Breast epithelium (tissue), 3 donors: ENCODE results near the gene FLNC.

Source experiments
- CTCF ChIP-seq, 3 donors: fragments of 450-650 bp; IDR thresholded peaks; one replicate each; pipeline ENCODE4 v1.5.1; 2016 to 2017; ENCODE audit warnings: antibody characterized with exemption in 3 of 3, mild to moderate bottlenecking in 3 of 3, moderate library complexity in 3 of 3
- POLR2A ChIP-seq: fragments of 450-650 bp; IDR thresholded peaks from one replicate; pipeline ENCODE4 v1.6.1; 2016; ENCODE audit warnings: antibody characterized with exemption, mild to moderate bottlenecking, moderate library complexity
- POLR2AphosphoS5 ChIP-seq, 3 donors: sonication (generic); formaldehyde crosslinking; IDR thresholded peaks; one replicate each; pipeline ENCODE4 v1.6.1; 2017; ENCODE audit warnings: antibody characterized with exemption in 3 of 3

DNA sequence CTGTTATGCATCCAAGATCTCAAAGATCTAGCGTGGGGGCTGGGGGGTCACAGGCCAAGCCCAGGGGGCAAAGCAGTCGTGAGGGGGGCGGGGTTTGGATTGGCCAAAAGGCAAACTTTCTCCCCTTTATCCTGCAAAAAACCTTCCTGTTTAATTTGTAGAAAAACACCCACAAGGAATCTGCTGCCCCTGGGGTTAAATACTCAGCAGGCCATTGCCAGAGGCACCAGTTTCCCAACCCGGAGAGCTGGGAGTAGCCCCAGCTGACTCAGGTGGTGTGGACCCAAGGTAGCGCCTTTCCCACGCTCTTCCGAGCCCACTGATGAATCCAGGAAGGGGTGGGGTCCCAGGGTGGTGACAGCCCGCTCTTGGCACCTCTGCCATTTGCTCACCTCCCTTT lies 58.9 kb downstream of the FLNC start:
- TF ChIP-seq CTCF (IDR thresholded peaks at IDR 0.05) = no peak
- TF ChIP-seq POLR2A = no peak
- no peak for TF ChIP-seq POLR2AphosphoS5 (IDR thresholded peaks at IDR 0.05)
